HepG2 (cell line): Measurements from ENCODE around the gene DCUN1D3. TPM values are rescaled to one million over a fixed set of nuclear protein-coding genes. Genes with fewer than 3 reads are reported as not detected.

Source experiments
- ATF1 ChIP-seq: IDR thresholded peaks from 2 replicates; pipeline ENCODE4 v1.6.1; 2016; ENCODE audit warnings: mild to moderate bottlenecking, control low read depth
- ATF2 ChIP-seq: sonication (generic); formaldehyde crosslinking; IDR thresholded peaks from 2 replicates; pipeline ENCODE4 v1.4.0; 2020; ENCODE audit warnings: missing genetic modification reagents
- CEBPB ChIP-seq: IDR thresholded peaks from 2 replicates; pipeline ENCODE4 v1.6.1; 2011; ENCODE audit warnings: low read depth, low read length, improper control_type of control experiment, borderline replicate concordance
- CEBPG ChIP-seq: IDR thresholded peaks from 2 replicates; pipeline ENCODE4 v1.6.1; 2016
- FOXA3 ChIP-seq: IDR thresholded peaks from 2 replicates; pipeline ENCODE4 v1.6.1; 2016; ENCODE audit warnings: missing genetic modification reagents, missing compliant biosample characterization
- HDAC1 ChIP-seq: sonication (generic); formaldehyde crosslinking; IDR thresholded peaks from 2 replicates; pipeline ENCODE4 v1.5.1; 2020; ENCODE audit warnings: mild to moderate bottlenecking, missing genetic modification reagents
- HHEX ChIP-seq: IDR thresholded peaks from 2 replicates; pipeline ENCODE4 v1.6.1; 2016; ENCODE audit warnings: control low read depth
- IKZF5 ChIP-seq: IDR thresholded peaks from 2 replicates; pipeline ENCODE4 v1.6.1; 2018; ENCODE audit warnings: missing genetic modification reagents, mild to moderate bottlenecking, missing compliant biosample characterization
- ISL2 ChIP-seq: sonication (generic); formaldehyde crosslinking; IDR thresholded peaks from 2 replicates; pipeline ENCODE4 v1.5.0; 2020; ENCODE audit warnings: missing genetic modification reagents
- JUN ChIP-seq: sonication (generic); formaldehyde crosslinking; IDR thresholded peaks from 2 replicates; pipeline ENCODE4 v1.4.0; 2020; ENCODE audit warnings: mild to moderate bottlenecking, missing genetic modification reagents
- KAT2B ChIP-seq: fragments of 150-350 bp; IDR thresholded peaks from 2 replicates; pipeline ENCODE4 v1.6.1; 2014; ENCODE audit warnings: low read depth, low read length, borderline replicate concordance
- KMT2B ChIP-seq: IDR thresholded peaks from 2 replicates; pipeline ENCODE4 v1.6.1; 2016; ENCODE audit warnings: missing genetic modification reagents, missing compliant biosample characterization
- MAX ChIP-seq: IDR thresholded peaks from 2 replicates; pipeline ENCODE4 v1.6.1; 2012; ENCODE audit warnings: inconsistent platforms
- MTERF4 ChIP-seq: sonication (generic); formaldehyde crosslinking; IDR thresholded peaks from 2 replicates; pipeline ENCODE4 v1.8.0; 2023; ENCODE audit warnings: mild to moderate bottlenecking, missing genetic modification reagents
- NR2F6 ChIP-seq, 2 experiments: IDR thresholded peaks; 2 replicates each; pipeline ENCODE4 v1.6.1; 2016; ENCODE audit warnings: antibody characterized with exemption in 1 of 2, mild to moderate bottlenecking in 1 of 2
- TBX3 ChIP-seq: fragments of 450-650 bp; IDR thresholded peaks from 2 replicates; pipeline ENCODE4 v1.6.1; 2017; ENCODE audit warnings: antibody characterized with exemption, mild to moderate bottlenecking, inconsistent platforms, borderline replicate concordance
- ZBTB43 ChIP-seq: sonication (generic); formaldehyde crosslinking; conservative IDR thresholded peaks from 2 replicates; pipeline ENCODE4 v1.4.0; 2020; ENCODE audit warnings: missing genetic modification reagents
- ZMYM2 ChIP-seq: sonication (generic); formaldehyde crosslinking; IDR thresholded peaks from 2 replicates; pipeline ENCODE4 v1.8.0; 2022; ENCODE audit warnings: mild to moderate bottlenecking, missing genetic modification reagents
- ZMYM4 ChIP-seq: sonication (generic); formaldehyde crosslinking; IDR thresholded peaks from 2 replicates; pipeline ENCODE4 v1.8.1; 2023; ENCODE audit warnings: mild to moderate bottlenecking, missing genetic modification reagents
- ZNF18 ChIP-seq: sonication (generic); formaldehyde crosslinking; IDR thresholded peaks from 2 replicates; pipeline ENCODE4 v1.8.0; 2022; ENCODE audit warnings: mild to moderate bottlenecking, missing genetic modification reagents; ENCODE audit not compliant: insufficient replicate concordance
- ZNF276 ChIP-seq: sonication (generic); formaldehyde crosslinking; IDR thresholded peaks from 2 replicates; pipeline ENCODE4 v1.4.0; 2020; ENCODE audit warnings: mild to moderate bottlenecking, low read depth, missing genetic modification reagents
- ZSCAN21 ChIP-seq: sonication (generic); formaldehyde crosslinking; IDR thresholded peaks from 2 replicates; pipeline ENCODE4 v1.8.0; 2022; ENCODE audit warnings: mild to moderate bottlenecking, missing genetic modification reagents, moderate library complexity, borderline replicate concordance
- polyA plus RNA-seq, 8 experiments: library from polyadenylated mRNA; depleted of rRNA in 3 of 8; stranded (reverse) in 7 of 8; unstranded in 1 of 8; fragments of >200 nt; fragmentation: Illumina TruSeq in 4 of 8; extraction: Trizol in 4 of 8; gene quantifications; 2 replicates each; pipeline versions ENCODE4 v1.2.1 to v1.2.3, GENCODE V29; 2011 to 2016; ENCODE audit warnings: low read depth in 4 of 8, missing spikeins in 1 of 8, mixed read lengths in 1 of 8; ENCODE audit not compliant: insufficient read depth in 1 of 8
- total RNA-seq, 5 experiments: library from RNA; depleted of rRNA; stranded (reverse); fragments of >200 nt; fragmentation: Illumina TruSeq; extraction: Trizol; gene quantifications; 2 replicates each; pipeline ENCODE4 v1.2.3, GENCODE V29; 2016; ENCODE audit warnings: low read depth in 1 of 5

The DCUN1D3 gene
- total and polyA plus RNA-seq, 2 of the 13 experiments (the other 11 are each of a cell fraction or from before 2014, with no cell fraction given) = 5.0 to 19.3 TPM

GRCh38 chr16:20854963-20855362, 45.2 kb downstream of the DCUN1D3 start (continued):
- TF ChIP-seq IKZF5 (no peak), KMT2B (CRISPR knock-in tag) (no peak), TBX3 (peak; percentile 81; the same call in 1 of the 2 replicates), ZNF18 (no peak), ATF1 (0 out of 2 replicates have a peak, but pooled peaks have one; percentile 22), ZNF276 (no peak), ZMYM4 (CRISPR knock-in tag) (peak; percentile 20; the same call in 1 of the 2 replicates), FOXA3 (peak; percentile 28; the same call in 1 of the 2 replicates), CEBPB (peak; percentile 56; the same call in 1 of the 2 replicates), ZMYM2 (CRISPR knock-in tag) (no peak), HHEX (CRISPR knock-in tag) (peak; percentile 67), MAX (0 out of 2 replicates have a peak, but pooled peaks have one; percentile 49), CEBPG (CRISPR knock-in tag) (peak; percentile 57; the same call in 1 of the 2 replicates), ISL2 (CRISPR knock-in tag) (peak; percentile 82), NR2F6 (IDR thresholded peaks at IDR 0.05) (peak; percentile 65), NR2F6 (CRISPR knock-in tag; IDR thresholded peaks at IDR 0.05) (no peak), KAT2B (no peak), HDAC1 (0 out of 2 replicates have a peak, but pooled peaks have one; percentile 31), ZBTB43 (no peak), JUN (CRISPR knock-in tag) (no peak), ZSCAN21 (CRISPR knock-in tag) (no peak), ATF2 (CRISPR knock-in tag) (no peak), MTERF4 (CRISPR knock-in tag) (0 out of 2 replicates have a peak, but pooled peaks have one; percentile 33)
